ENCODE measurements around the gene EXOC2. TPM values are rescaled to one million over a fixed set of nuclear protein-coding genes. Genes with fewer than 3 reads are reported as not detected.

The EXOC2 gene
- total and polyA plus RNA-seq, 2 donors (not counting 1 experiment from before 2014, with no cell fraction given): 12.2 to 45.0 TPM

GRCh38 chr6:712805-713204 is 19.9 kb upstream of the EXOC2 start:
- Mint-ChIP-seq H3K27me3 (peaks cover 4% of the 10 kb centered on the region), H3K27ac (no peak overlapping the region), H3K9me3 (ENCODE audit: insufficient read depth) (no peaks in the 10 kb centered on the region), H3K4me3 (no peak overlapping the region), H3K4me1 (peaks cover 15% of the 10 kb centered on the region)
- TF ChIP-seq CTCF (IDR thresholded peaks at IDR 0.05) (no peak), EZH2 (IDR thresholded peaks at IDR 0.05; ENCODE audit: borderline replicate concordance, insufficient read depth, low read depth, low read length, poor library complexity, severe bottlenecking) (no peak)
- Histone ChIP-seq H3K27me3 (replicated peaks in 1 of 4; ENCODE audit: control extremely low read depth in 1 of 4, control insufficient read depth in 3 of 4, insufficient read depth in 4 of 4, low read length in 3 of 4) (no peaks in the 10 kb centered on the region), H3K9me3 (ENCODE audit: control extremely low read depth in 1 of 3, control insufficient read depth in 2 of 3, insufficient read depth in 1 of 3, low read length in 2 of 3) (no peaks in the 10 kb centered on the region), H2AFZ (ENCODE audit: insufficient read depth, low read depth, low read length, poor library complexity, severe bottlenecking) (no peak overlapping the region), H3K4me1 (ENCODE audit: control insufficient read depth in 2 of 2, insufficient read depth in 2 of 2, low read length in 2 of 2) (peaks cover 12 to 14% of the 10 kb centered on the region in 2 donors), H3K79me2 (ENCODE audit: control insufficient read depth, insufficient read depth, low read length) (no peaks in the 10 kb centered on the region), H3K9ac (ENCODE audit: low read length) (no peak overlapping the region), H3K4me2 (replicated peaks; ENCODE audit: low read depth, low read length, poor library complexity, severe bottlenecking) (no peak overlapping the region), H3K36me3 (replicated peaks in 1 of 2; ENCODE audit: control extremely low read depth in 1 of 2, control insufficient read depth in 1 of 2, extremely low read depth in 1 of 2, insufficient read depth in 2 of 2, low read length in 1 of 2) (no peaks in the 10 kb centered on the region), H3K27ac (ENCODE audit: low read length in 2 of 2) (no peak overlapping the region), H3K4me3 (ENCODE audit: control extremely low read depth in 1 of 5, extremely low read depth in 1 of 5, insufficient read depth in 1 of 5, low read depth in 2 of 5, low read length in 4 of 5) (no peak overlapping the region), H4K20me1 (ENCODE audit: control insufficient read depth, insufficient read depth, low read length, poor library complexity, severe bottlenecking) (no peaks in the 10 kb centered on the region)
- ATAC-seq (ENCODE audit: low read depth) (no peak), DNase-seq (no peak)
- CTCF ChIA-PET: interaction anchor here (1.4 kb wide), 1 partner anchor 9 kb away, joined by 7 read pairs; no protein-coding TSS in a partner anchor
- WGBS (ENCODE audit: insufficient coverage): 92% methylated on average over 2 of the region's 8 CpGs
- intact Hi-C loops (cut with micrococcal nuclease): no loop called here
- POLR2A ChIA-PET: no interaction called here

- peak overlapping the region; percentile 98 for H3K27ac Mint-ChIP-seq
Observed at GRCh38 chr6:711925-712324, 19.0 kb upstream of the EXOC2 start.

More at GRCh38 chr6:711925-712324, 19.0 kb upstream of the EXOC2 start:
- peak overlapping the region in 3 of 5 experiments; percentile 83 to 95 (median 91) for H3K4me3 ChIP-seq (ENCODE audit: control extremely low read depth in 1 of 5, extremely low read depth in 1 of 5, insufficient read depth in 1 of 5, low read depth in 2 of 5, low read length in 4 of 5)
- peak overlapping the region; percentile 81 for H3K4me2 ChIP-seq (replicated peaks; ENCODE audit: low read depth, low read length, poor library complexity, severe bottlenecking)
- peak overlapping the region; percentile 99 for H3K4me3 Mint-ChIP-seq
- H2AFZ ChIP-seq (ENCODE audit: insufficient read depth, low read depth, low read length, poor library complexity, severe bottlenecking): peak overlapping the region; percentile 99
- DNase-seq (no peak), ATAC-seq (ENCODE audit: low read depth) (no peak)
- H3K9me3 ChIP-seq (ENCODE audit: control extremely low read depth in 1 of 3, control insufficient read depth in 2 of 3, insufficient read depth in 1 of 3, low read length in 2 of 3): no peaks in the 10 kb centered on the region
- POLR2A ChIA-PET: interaction anchor here (0.6 to 1.5 kb wide), 2 partner anchors 19 to 97 kb away, joined by 5 to 7 read pairs; partner anchors contain the start of gene EXOC2
- peaks cover 2% of the 10 kb centered on the region for H3K27me3 Mint-ChIP-seq
- no peaks in the 10 kb centered on the region for H3K27me3 ChIP-seq (replicated peaks in 1 of 4; ENCODE audit: control extremely low read depth in 1 of 4, control insufficient read depth in 3 of 4, insufficient read depth in 4 of 4, low read length in 3 of 4)
- intact Hi-C loops (cut with micrococcal nuclease): loop anchor here (1.0 kb wide), 2 partner anchors 10 to 19 kb away; partner anchors contain the start of gene EXOC2
- peak overlapping the region; percentile 81 for H3K9ac ChIP-seq (ENCODE audit: low read length)
- no peaks in the 10 kb centered on the region for H4K20me1 ChIP-seq (ENCODE audit: control insufficient read depth, insufficient read depth, low read length, poor library complexity, severe bottlenecking)
- TF ChIP-seq CTCF (IDR thresholded peaks at IDR 0.05) (no peak), EZH2 (IDR thresholded peaks at IDR 0.05; ENCODE audit: borderline replicate concordance, insufficient read depth, low read depth, low read length, poor library complexity, severe bottlenecking) (no peak)
- H3K27ac ChIP-seq (ENCODE audit: low read length in 2 of 2): peak overlapping the region; percentile 87
- no peaks in the 10 kb centered on the region for H3K9me3 Mint-ChIP-seq (ENCODE audit: insufficient read depth)
- CTCF ChIA-PET: interaction anchor here (0.6 to 4.4 kb wide), 6 partner anchors 10 to 1562 kb away, joined by 3 to 18 read pairs (median 4); no protein-coding TSS in a partner anchor
- no peaks in the 10 kb centered on the region for H3K36me3 ChIP-seq (replicated peaks in 1 of 2; ENCODE audit: control extremely low read depth in 1 of 2, control insufficient read depth in 1 of 2, extremely low read depth in 1 of 2, insufficient read depth in 2 of 2, low read length in 1 of 2)
- peaks cover 15% of the 10 kb centered on the region for H3K4me1 Mint-ChIP-seq
- no peaks in the 10 kb centered on the region for H3K79me2 ChIP-seq (ENCODE audit: control insufficient read depth, insufficient read depth, low read length)
- peaks cover 12 to 14% of the 10 kb centered on the region in 2 donors for H3K4me1 ChIP-seq (ENCODE audit: control insufficient read depth in 2 of 2, insufficient read depth in 2 of 2, low read length in 2 of 2)

Measured in B cell (primary cell).